MV-4-11 (cell line): ENCODE results near the gene IL23R.

ENCODE experiments used
- DNase-seq: peaks from one replicate; lab custom pipeline; 2025; lab: John Stamatoyannopoulos, UW

IL23R gene

GRCh38 chr1:67239738-67240137 lies 73.5 kb downstream of the IL23R start:
- DNase-seq: no peak

DNA sequence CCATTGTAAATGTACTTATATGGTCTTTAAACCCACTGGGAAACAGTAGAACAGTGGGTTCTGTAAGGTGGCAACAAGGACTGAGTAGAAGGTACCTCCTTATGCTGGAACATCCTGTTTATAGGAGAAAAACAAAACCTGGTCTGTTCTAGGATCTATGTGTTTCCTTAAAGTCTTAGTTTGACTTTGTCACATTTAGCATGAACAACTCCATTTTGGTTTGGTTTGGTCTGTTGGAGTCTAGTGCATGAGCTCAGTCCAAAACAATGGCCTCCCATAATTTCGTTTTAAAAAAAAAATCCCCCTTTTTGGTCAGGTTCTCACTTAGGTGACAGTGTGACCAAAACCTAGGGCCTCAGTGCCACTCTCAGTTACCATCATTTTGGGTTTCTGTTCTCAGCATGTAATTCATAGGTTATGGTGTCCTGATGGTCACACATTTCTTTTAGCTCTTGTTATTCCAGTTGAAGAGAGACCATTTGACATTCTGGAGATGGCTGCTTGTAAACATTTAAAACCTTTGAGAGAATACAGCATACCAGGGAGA lies 75.0 kb downstream of the IL23R start:
- DNase-seq: no peak

GRCh38 chr1:67242016-67242415 lies 75.8 kb downstream of the IL23R start:
- no peak for DNase-seq

DNA sequence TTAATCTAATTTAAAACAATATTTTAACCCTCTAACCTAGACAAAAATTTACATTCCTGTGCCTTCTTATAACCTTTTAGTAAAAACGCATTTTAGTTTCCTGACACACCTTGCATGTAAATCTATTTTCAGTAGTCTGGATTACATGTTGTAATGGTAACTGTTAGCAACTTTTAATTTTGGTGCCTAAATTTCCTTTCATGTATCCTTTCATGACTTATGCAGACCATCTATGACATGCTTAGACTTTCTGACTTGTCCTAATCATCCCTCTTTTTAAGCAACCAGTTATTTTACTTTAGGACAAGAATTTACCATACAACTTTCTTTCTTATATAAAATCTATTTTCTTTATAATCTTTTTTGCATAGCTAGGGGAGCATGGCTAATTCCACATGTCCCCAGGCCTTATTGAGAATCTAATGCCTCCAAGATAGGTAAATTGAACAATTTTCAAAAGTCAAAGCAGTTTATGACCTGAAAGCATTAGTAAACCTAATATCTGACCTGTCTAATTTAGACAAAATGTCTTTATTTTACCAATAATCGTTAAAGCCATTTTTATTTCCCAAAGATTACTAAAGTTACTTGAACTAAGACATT lies 83.9 kb downstream of the IL23R start:
- no peak for DNase-seq

DNA sequence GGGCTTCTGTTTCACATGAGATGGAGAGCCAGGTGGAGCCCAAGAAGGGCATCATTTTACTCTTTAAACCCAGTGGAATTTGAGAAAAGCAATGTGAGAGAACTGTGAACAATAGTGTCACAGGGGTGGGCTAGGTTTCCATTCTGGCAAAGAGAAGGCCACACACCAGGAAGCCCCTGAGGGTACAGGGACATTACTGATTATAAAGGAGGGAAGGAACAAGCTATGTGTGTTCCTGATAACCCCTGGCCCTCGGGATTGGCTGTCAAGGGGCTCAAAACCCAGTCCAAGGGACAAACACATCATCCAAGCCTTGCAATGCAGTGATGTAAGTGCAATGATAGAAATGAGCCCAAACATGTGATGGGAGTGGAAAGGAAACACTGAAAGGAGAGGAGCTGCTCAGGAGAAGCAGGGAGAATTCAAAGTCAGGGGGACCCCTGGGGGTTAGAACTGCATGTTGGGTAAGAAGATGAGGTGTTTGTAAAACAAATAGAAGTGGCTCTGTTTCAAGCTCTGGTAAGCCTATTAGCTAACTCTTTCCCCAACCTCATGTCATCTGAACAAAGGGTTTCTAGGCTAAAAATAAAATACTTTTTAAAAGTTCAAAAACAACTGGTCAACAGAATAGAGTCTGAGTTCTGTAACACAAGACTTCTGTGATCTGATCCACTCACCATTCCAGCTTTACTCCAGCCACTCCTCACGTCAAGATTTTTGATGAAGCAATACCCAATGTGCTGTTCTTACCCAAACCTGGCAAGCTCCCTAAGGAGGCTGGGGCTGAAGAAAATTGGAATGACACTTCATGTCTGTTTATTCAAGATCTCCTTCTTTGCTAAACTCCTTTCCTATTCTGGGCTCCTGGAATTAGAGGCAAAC lies 90.3 kb downstream of the IL23R start:
- no peak for DNase-seq

DNA sequence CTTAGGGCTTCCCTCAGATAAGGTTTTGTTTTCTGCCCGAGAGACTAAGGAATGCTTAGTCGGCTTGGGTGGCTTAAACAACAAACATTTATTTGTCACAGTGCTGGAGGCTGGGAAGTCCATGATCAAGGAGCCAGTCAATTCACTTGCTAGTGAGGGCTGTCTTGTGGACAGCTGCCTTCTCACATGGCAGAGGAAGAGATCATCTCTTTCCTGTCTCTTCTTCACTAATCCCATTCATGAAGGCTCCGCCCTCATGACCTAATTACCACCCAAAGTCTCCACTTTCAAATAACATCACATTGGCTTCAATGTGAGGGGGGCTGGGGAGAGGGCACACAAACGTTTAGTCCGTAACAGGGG lies 90.9 kb downstream of the IL23R start:
- no peak for DNase-seq

DNA sequence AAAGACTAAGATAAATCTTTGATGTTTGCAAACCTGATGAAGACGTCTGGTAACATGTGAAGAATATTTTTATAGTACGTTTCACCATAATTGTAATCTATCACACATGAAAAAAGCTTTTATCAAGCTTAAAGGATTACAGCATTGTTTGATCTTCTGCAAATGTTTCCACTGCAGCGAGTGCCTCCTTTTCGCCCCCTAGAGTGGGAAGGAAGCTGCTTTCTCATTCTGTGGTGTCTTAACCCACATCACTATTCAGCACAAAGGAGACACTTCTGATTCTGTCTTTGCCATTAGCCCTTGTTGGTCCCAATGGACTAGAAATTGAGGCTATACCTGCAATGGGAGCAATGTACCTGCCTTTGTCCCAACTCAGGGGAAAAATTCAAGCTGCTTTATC lies 95.4 kb downstream of the IL23R start:
- no peak for DNase-seq

DNA sequence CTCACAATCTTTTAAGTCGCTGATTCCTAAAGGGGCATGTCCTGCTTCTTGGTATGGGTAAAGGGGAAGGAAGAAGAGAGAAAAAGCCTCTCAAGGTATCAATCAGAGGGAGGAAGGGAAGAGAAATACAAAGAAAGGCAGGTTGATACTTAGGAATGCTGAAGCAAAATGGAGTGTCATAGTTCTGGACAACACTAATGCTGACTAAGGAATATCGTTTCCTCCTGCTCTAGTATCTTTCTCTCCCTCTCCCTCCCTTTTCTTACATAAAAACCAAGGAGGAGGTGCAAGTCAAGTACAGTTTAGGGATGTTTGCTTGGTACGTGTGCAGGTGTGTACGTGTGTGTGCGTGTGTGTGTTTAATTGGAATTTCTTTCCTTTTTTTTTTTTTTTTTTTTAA lies 96.5 kb downstream of the IL23R start:
- DNase-seq: no peak

GRCh38 chr1:67264152-67264551 lies 97.9 kb downstream of the IL23R start:
- DNase-seq: no peak

DNA sequence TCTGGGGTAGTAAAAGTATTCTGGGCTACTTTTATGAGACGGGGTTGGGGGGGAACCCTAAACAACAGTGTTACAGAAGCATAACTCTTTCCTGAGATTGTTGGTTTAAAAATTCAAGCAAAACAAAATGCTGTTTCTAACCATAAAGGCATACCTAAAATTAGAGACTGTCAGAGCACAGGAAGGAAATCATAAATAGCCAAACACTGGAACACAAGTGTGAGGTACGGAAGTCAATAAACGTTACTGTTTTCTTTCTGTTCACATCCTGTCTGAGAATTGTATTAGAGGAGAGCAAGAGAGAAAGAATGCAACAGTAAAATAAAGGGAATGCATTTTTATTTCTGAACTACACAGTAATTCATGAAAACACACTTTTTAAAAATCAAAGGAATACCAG lies 98.6 kb downstream of the IL23R start:
- no peak for DNase-seq

DNA sequence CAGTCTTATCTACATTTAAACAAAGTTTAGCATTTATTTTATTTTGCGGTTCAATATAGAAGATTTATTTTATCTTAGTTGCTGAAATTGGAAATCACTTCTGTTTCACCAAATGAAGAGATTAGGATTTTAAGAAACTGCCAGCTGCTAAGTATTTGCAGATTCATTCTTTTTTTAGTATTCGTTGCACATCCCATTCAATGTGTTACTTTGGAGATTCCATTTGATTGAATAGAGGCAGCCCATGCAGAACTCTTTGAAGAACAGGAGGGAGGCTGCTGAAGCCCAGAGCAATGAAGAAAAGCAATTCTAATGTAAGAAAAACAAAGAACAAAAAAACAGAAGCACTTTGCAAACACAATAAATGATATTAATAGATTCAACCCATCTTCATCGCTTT lies 102.8 kb downstream of the IL23R start:
- DNase-seq: no peak

- no peak for DNase-seq
Measured at GRCh38 chr1:67270541-67270940, 104.3 kb downstream of the IL23R start.

- DNase-seq: no peak
Measured at GRCh38 chr1:67273591-67273990, 107.3 kb downstream of the IL23R start.

GRCh38 chr1:67274623-67275325 lies 108.5 kb downstream of the IL23R start:
- no peak for DNase-seq

DNA sequence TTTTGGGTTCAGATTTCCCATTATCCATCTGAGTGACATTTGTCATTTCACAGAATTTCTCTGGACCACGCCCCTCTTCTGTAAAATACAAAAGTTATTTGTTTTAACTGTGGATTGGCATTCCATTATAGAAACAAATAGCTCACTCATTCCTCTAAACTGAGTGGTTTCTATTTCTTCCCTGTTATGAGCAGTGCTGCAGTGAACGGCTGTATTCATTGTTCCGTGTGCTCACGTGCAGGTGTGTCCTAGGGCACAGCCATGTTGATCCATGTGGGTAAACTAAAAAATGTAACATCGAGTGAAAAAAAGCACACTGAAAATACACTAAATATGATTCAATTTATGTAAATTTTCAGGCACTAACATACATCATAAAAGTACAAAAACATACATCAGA lies 114.4 kb downstream of the IL23R start:
- no peak for DNase-seq

GRCh38 chr1:67281244-67281643 lies 115.0 kb downstream of the IL23R start:
- no peak for DNase-seq

DNA sequence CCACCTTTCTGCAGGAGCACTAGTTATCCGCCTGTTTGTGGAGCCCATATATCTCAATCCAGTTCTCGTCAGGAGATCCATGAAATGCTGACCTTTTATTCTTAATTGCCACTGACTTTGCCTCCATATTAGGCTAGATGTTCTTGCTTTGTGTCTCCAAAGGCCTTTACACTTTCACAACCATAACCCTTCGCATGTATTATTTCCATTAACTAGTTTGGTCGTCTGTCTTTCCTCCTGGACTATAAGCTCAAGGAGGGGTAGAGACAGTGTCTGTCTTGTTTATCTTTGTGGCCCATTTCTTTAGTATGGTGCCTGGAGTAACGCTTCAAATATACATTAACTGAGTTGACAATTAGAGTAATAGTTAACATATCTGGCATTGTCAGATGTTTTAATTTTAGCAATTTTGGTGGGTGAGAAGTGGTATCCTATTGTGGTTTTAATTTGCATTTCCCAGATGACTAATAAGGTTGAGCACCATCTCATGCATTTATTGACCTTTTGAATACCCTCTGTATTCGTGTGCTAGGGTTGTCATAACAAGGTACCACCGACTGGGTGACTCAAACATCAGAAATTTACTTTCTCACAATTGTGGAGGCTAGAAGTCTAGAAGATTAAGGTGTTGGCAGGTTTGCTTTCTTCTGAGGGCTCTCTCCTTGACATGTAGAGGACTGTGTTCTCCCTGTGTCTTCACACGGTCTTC lies 119.7 kb downstream of the IL23R start:
- DNase-seq: no peak

DNA sequence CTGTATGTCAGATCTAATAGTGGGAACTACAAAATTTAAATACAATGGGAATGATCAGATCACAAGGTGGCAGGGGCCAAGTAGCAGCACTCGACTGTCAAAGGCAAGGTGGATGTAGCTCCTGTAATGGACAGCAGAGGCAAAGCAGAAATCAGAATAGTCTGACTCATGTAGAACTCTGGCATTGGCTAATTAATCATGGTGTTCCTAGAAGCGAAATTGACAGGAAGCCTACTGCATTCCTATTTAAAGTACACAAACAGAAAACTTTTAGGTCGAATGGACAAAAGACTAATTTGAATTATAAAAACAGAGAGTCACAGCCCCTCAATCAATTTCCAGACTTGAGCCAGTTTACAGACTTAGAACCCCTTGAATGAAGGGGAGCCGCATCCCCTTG lies 124.0 kb downstream of the IL23R start:
- no peak for DNase-seq

DNA sequence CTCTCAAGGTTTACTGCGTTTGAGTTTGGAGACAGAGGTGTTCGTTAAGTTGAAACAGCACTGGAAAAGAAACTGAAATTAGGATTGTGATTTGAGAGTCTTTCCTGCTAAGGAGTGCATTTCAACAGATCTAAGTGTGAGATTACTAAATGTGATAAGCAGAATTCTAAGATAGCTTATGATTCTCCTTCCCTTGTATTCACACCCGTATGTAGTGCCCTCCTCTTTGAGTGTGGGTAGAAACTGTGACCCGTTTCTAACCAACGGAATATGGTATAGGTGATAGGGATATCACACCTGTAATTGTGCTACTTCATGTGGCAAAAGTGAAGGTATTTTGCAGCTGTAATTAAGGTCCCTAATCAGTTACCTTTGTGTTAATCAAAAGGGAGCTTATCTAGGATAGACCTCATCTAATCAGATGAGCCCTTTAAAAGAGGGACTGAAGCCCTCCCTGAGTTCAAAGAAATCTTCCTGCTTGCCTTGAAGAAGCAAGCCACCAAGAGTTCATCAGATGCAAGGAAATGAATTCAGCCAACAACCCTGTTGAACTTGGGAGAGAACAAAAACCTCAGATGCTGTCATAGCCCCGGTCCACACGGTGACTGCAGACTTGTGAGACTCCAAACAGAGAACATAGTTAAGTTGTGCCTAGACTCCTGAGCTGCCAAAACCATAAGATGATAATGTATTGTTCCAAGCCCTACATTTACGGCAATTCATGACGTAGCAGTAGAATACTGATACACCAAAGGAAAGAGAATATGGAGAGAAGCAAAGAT lies 128.8 kb downstream of the IL23R start:
- DNase-seq: no peak

DNA sequence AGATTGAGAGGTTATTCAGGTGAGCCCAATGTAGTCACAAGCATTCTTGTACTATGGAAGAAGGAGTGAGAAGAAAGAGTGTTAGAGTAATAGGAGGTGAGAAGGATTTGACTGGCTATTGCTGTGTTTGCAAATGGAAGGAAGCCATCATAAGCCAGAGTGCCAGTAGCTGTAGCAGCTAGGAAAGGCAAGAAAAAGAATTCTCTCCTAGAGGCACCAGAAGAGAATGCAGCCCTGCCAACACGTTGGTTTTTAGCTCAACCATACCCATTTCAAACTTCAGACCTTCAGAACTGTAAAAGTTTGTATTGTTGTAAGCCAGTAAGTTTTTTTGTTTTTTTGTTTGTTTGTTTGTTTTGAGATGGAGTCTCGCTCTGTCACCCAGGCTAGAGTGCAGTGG lies 132.5 kb downstream of the IL23R start:
- no peak for DNase-seq

DNA sequence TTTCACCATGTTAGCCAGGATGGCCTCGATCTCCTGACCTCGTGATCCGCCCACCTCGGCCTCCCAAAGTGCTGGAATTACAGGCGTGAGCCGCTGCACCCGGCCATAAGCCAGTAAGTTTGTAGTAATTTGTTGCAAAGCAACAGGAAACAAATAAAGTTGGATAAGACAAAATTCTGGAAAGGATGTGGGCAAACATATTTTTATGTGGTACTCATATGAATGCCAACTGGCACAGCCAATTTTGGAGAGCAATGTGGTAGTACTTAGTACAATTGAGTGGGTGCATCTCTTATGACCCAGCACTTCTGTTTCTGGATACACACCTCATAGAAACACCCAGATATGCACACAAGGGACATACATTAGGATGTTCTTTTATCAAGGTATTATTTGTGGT lies 133.0 kb downstream of the IL23R start:
- DNase-seq: no peak

GRCh38 chr1:67300561-67300960 lies 134.3 kb downstream of the IL23R start:
- DNase-seq: no peak
